AG10803 (cell line): Measurements from ENCODE around the gene SEC23B.

ENCODE experiments used
- DNase-seq: peaks from one replicate; pipeline ENCODE4 v3.0.0; 2010; ENCODE audit warnings: low read depth
- H3K4me3 ChIP-seq: 2 replicates; pipeline ENCODE4 v1.5.1; 2011; ENCODE audit warnings: mild to moderate bottlenecking, low read length, control low read depth
- CTCF ChIP-seq: conservative IDR thresholded peaks from 2 replicates; pipeline ENCODE4 v1.5.1; 2011; ENCODE audit warnings: mild to moderate bottlenecking, low read length, control low read depth, inconsistent platforms

Gene SEC23B

GRCh38 chr20:18587665-18588573 lies 80.2 kb downstream of the SEC23B start, which contains the start of gene DTD1:
DTD1 (plus strand) TSS chr20:18588054; CDS start chr20:18588073, 19 bp downstream.
- H3K4me3 ChIP-seq = peak within 1 kb of the TSS; percentile 86
- peak; percentile 83 for DNase-seq
- peak; percentile 51 for TF ChIP-seq CTCF

- TF ChIP-seq CTCF = no peak
- peak overlapping the region; percentile 86 for H3K4me3 ChIP-seq
- DNase-seq = no peak
Observed at GRCh38 chr20:18588574-18588933, 80.8 kb downstream of the SEC23B start.

- no peak overlapping the region for H3K4me3 ChIP-seq
- no peak for TF ChIP-seq CTCF
- DNase-seq = no peak
Observed at GRCh38 chr20:18589941-18590674, 82.4 kb downstream of the SEC23B start.

- no peak for TF ChIP-seq CTCF
- no peak overlapping the region for H3K4me3 ChIP-seq
- DNase-seq = peak; percentile 15
Observed at GRCh38 chr20:18596270-18596669, 88.5 kb downstream of the SEC23B start.

GRCh38 chr20:18609741-18610140 lies 102.0 kb downstream of the SEC23B start:
- TF ChIP-seq CTCF = no peak

More at GRCh38 chr20:18609741-18610140, 102.0 kb downstream of the SEC23B start:
- DNase-seq = no peak
- no peak overlapping the region for H3K4me3 ChIP-seq
